ENCODE measurements around the gene WRNIP1. TPM values are rescaled to one million over a fixed set of nuclear protein-coding genes. Genes with fewer than 3 reads are reported as not detected.

Gene WRNIP1
- total and polyA plus RNA-seq, 7 donors, result 41.0 to 56.6 (median 47.3) TPM

- peaks cover 0 to 2% (median 0%) of the 10 kb centered on the region in 4 donors for H3K9me3 ChIP-seq
- H3K4me3 ChIP-seq, result no peak overlapping the region
- H3K4me1 ChIP-seq, result peaks cover 0 to 21% (median 17%) of the 10 kb centered on the region in 4 donors
- intact Hi-C loops (cut with DNase I), result no loop called here
- TF ChIP-seq POLR2A (IDR thresholded peaks at IDR 0.05) (no peak), CTCF (IDR thresholded peaks at IDR 0.05) (no peak), EP300 (IDR thresholded peaks at IDR 0.05) (no peak), POLR2AphosphoS5 (IDR thresholded peaks at IDR 0.05) (no peak)
- no peak overlapping the region for H3K27ac ChIP-seq
- H3K27me3 ChIP-seq, result no peaks in the 10 kb centered on the region
- WGBS, 2 donors, result 64 to 84% methylated on average over 2 of the region's 2 CpGs
- H3K36me3 ChIP-seq, result no peaks in the 10 kb centered on the region
- DNase-seq, result no peak
Measured at GRCh38 chr6:2719093-2719455, 46.1 kb upstream of the WRNIP1 start.

- WGBS, 2 donors, result 91 to 95% methylated on average over 3 of the region's 3 CpGs
- no peak for TF ChIP-seq POLR2A (IDR thresholded peaks at IDR 0.05)
- TF ChIP-seq EP300 (IDR thresholded peaks at IDR 0.05), result no peak
- TF ChIP-seq CTCF (IDR thresholded peaks at IDR 0.05), result no peak
- TF ChIP-seq POLR2AphosphoS5 (IDR thresholded peaks at IDR 0.05), result no peak
- DNase-seq, result no peak
- intact Hi-C loops (cut with DNase I), result no loop called here
- Histone ChIP-seq H3K27me3 (no peaks in the 10 kb centered on the region), H3K9me3 (peaks cover 0 to 2% (median 0%) of the 10 kb centered on the region in 4 donors), H3K27ac (no peak overlapping the region), H3K4me3 (no peak overlapping the region), H3K4me1 (peaks cover 0 to 6% (median 3%) of the 10 kb centered on the region in 4 donors), H3K36me3 (no peaks in the 10 kb centered on the region)
Measured at GRCh38 chr6:2721219-2721618, 44.0 kb upstream of the WRNIP1 start.

GRCh38 chr6:2725364-2725988, 39.7 kb upstream of the WRNIP1 start:
- H3K27me3 ChIP-seq, result no peaks in the 10 kb centered on the region
- no peak for TF ChIP-seq CTCF (IDR thresholded peaks at IDR 0.05)
- TF ChIP-seq POLR2AphosphoS5 (IDR thresholded peaks at IDR 0.05), result no peak
- TF ChIP-seq POLR2A (IDR thresholded peaks at IDR 0.05), result no peak
- no peak for TF ChIP-seq EP300 (IDR thresholded peaks at IDR 0.05)
- no peaks in the 10 kb centered on the region for H3K36me3 ChIP-seq
- 85 to 87% methylated on average over 8 of the region's 8 CpGs for WGBS, 2 donors
- H3K4me3 ChIP-seq, result no peak overlapping the region
- peaks cover 0 to 19% (median 11%) of the 10 kb centered on the region in 4 donors for H3K4me1 ChIP-seq
- DNase-seq, result no peak
- H3K9me3 ChIP-seq, result peaks cover 0 to 2% (median 0%) of the 10 kb centered on the region in 4 donors
- intact Hi-C loops (cut with DNase I), result no loop called here
- peak overlapping the region in 2 of 4 donors; percentile 42 to 56 for H3K27ac ChIP-seq

GRCh38 chr6:2725999-2726567, 39.1 kb upstream of the WRNIP1 start:
- no peak for DNase-seq
- Histone ChIP-seq H3K4me3 (no peak overlapping the region), H3K27me3 (no peaks in the 10 kb centered on the region), H3K9me3 (peaks cover 0 to 2% (median 0%) of the 10 kb centered on the region in 4 donors), H3K4me1 (peaks cover 0 to 19% (median 11%) of the 10 kb centered on the region in 4 donors), H3K27ac (peak overlapping the region in 3 of 4 donors; percentile 27 to 56 (median 42)), H3K36me3 (no peaks in the 10 kb centered on the region)
- TF ChIP-seq POLR2AphosphoS5 (IDR thresholded peaks at IDR 0.05) (peak in 2 of 4 donors; percentile 12), EP300 (IDR thresholded peaks at IDR 0.05) (no peak), CTCF (IDR thresholded peaks at IDR 0.05) (no peak)
- intact Hi-C loops (cut with DNase I), result no loop called here
- 52 to 57% methylated on average over 8 of the region's 8 CpGs for whole genome bisulfite sequencing, 2 donors

Data from sigmoid colon (tissue), 7 donors.